GM19463 (cell line): ENCODE data around the gene KIF17.

Experiments used
- ATAC-seq: cut with Tn5 transposase; IDR thresholded peaks from one replicate; pipeline ENCODE4 v1.9.1; 2021; ENCODE audit warnings: mild to moderate bottlenecking, moderate library complexity; ENCODE audit not compliant: unreplicated experiment

Gene KIF17

GRCh38 chr1:20711285-20712214 lies 6.3 kb downstream of the KIF17 start:
- ATAC-seq, result no peak

GRCh38 chr1:20710469-20711284 lies 7.1 kb downstream of the KIF17 start:
- no peak for ATAC-seq

GRCh38 chr1:20709868-20710267 lies 7.9 kb downstream of the KIF17 start:
- ATAC-seq, result no peak

GRCh38 chr1:20708891-20709290 lies 8.9 kb downstream of the KIF17 start:
- ATAC-seq, result no peak

GRCh38 chr1:20708057-20708456 lies 9.8 kb downstream of the KIF17 start:
- ATAC-seq, result no peak

- ATAC-seq, result no peak
These were observed 11.0 kb downstream of the KIF17 start for GRCh38 chr1:20706841-20707240.

- no peak for ATAC-seq
These were observed 12.5 kb downstream of the KIF17 start for GRCh38 chr1:20705203-20705755.

- ATAC-seq, result no peak
These were observed 13.2 kb downstream of the KIF17 start for GRCh38 chr1:20704390-20705202.

- ATAC-seq, result no peak
These were observed 14.6 kb downstream of the KIF17 start for GRCh38 chr1:20703124-20703756.

- no peak for ATAC-seq
These were observed 15.4 kb downstream of the KIF17 start for GRCh38 chr1:20702416-20702815.

- no peak for ATAC-seq
These were observed 16.0 kb downstream of the KIF17 start for GRCh38 chr1:20701847-20702246.

GRCh38 chr1:20701446-20701845 lies 16.4 kb downstream of the KIF17 start:
- no peak for ATAC-seq

- ATAC-seq, result no peak
These were observed 17.1 kb downstream of the KIF17 start for GRCh38 chr1:20700636-20701215.

GRCh38 chr1:20699558-20699957 lies 18.2 kb downstream of the KIF17 start:
- ATAC-seq, result no peak

GRCh38 chr1:20698195-20698910 lies 19.5 kb downstream of the KIF17 start:
- no peak for ATAC-seq

- ATAC-seq, result no peak
These were observed 20.2 kb downstream of the KIF17 start for GRCh38 chr1:20697563-20697962.

GRCh38 chr1:20696397-20697333 lies 21.1 kb downstream of the KIF17 start:
- ATAC-seq, result peak; percentile 72

GRCh38 chr1:20695515-20695914 lies 22.3 kb downstream of the KIF17 start:
- ATAC-seq, result no peak
